Measurements from ENCODE around the gene ATOH8.

The ATOH8 gene

GRCh38 chr2:85834466-85834865 is 80.7 kb downstream of the ATOH8 start:
- DNase-seq: no peak
